Lower leg skin (tissue), 3 donors: ENCODE measurements around the gene PPP4C.

Experiments
- POLR2A ChIP-seq, 2 donors: fragments of 450-650 bp; IDR thresholded peaks; one replicate each; pipeline ENCODE4 v1.6.1; 2016 to 2017; ENCODE audit warnings: antibody characterized with exemption in 2 of 2, mild to moderate bottlenecking in 1 of 2, moderate library complexity in 1 of 2
- TF ChIP-seq, protein P1 (sequence below), 3 donors: fragments of 450-650 bp; IDR thresholded peaks; one replicate each; pipeline ENCODE4 v1.5.1; 2016; ENCODE audit warnings: antibody characterized with exemption in 3 of 3, mild to moderate bottlenecking in 3 of 3, moderate library complexity in 2 of 3

- TF ChIP-seq, protein P1, sequence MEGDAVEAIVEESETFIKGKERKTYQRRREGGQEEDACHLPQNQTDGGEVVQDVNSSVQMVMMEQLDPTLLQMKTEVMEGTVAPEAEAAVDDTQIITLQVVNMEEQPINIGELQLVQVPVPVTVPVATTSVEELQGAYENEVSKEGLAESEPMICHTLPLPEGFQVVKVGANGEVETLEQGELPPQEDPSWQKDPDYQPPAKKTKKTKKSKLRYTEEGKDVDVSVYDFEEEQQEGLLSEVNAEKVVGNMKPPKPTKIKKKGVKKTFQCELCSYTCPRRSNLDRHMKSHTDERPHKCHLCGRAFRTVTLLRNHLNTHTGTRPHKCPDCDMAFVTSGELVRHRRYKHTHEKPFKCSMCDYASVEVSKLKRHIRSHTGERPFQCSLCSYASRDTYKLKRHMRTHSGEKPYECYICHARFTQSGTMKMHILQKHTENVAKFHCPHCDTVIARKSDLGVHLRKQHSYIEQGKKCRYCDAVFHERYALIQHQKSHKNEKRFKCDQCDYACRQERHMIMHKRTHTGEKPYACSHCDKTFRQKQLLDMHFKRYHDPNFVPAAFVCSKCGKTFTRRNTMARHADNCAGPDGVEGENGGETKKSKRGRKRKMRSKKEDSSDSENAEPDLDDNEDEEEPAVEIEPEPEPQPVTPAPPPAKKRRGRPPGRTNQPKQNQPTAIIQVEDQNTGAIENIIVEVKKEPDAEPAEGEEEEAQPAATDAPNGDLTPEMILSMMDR (IDR thresholded peaks at IDR 0.05) = no peak
- no peak for TF ChIP-seq POLR2A (IDR thresholded peaks at IDR 0.05)
Measured at GRCh38 chr16:30030011-30030685, 45.6 kb upstream of the PPP4C start.
